Left ventricle myocardium superior (tissue), 1 donor: ENCODE measurements around the gene NETO1. TPM values are rescaled to one million over a fixed set of nuclear protein-coding genes. Genes with fewer than 3 reads are reported as not detected.

Experiments used
- ATAC-seq: fragments of 200-7000 bp; cut with Tn5 transposase; one replicate; pipeline ENCODE4 v1.9.1; 2020; ENCODE audit warnings: mild to moderate bottlenecking, moderate library complexity
- DNase-seq: peaks from one replicate; pipeline ENCODE4 v3.0.0-alpha.2; 2020
- intact Hi-C: fragments of 100-400 bp; cut with micrococcal nuclease; formaldehyde crosslinking; loops from one replicate; pipeline ENCODE4 v1.11.0; 2022
- microRNA-seq: library from miRNA; unstranded; fragments of <30 nt; microRNA quantifications from one replicate; pipeline ENCODE4 v1.2.0, GENCODE V29; 2020; ENCODE audit warnings: borderline number of aligned reads
- total RNA-seq: library from RNA; stranded (reverse); fragmentation: NEBNext Ultra II Directional; extraction: Animal tissue kit (Norgen Biotek cat#: 25700); gene quantifications from one replicate; pipeline ENCODE4 v1.2.1, GENCODE V29; 2021
- donor health status: DM: no; HTN: yes; CAD: no; lungs with severe emphysema.

Gene NETO1
- total RNA-seq, 1 donor from 2014 or later = not detected

GRCh38 chr18:72768681-72769229, 99.0 kb downstream of the NETO1 start:
- intact Hi-C loops = loop anchor here (10.0 kb wide), 1 partner anchor 366 kb away; no protein-coding TSS in a partner anchor
- DNase-seq = no peak
- ATAC-seq = no peak

DNA sequence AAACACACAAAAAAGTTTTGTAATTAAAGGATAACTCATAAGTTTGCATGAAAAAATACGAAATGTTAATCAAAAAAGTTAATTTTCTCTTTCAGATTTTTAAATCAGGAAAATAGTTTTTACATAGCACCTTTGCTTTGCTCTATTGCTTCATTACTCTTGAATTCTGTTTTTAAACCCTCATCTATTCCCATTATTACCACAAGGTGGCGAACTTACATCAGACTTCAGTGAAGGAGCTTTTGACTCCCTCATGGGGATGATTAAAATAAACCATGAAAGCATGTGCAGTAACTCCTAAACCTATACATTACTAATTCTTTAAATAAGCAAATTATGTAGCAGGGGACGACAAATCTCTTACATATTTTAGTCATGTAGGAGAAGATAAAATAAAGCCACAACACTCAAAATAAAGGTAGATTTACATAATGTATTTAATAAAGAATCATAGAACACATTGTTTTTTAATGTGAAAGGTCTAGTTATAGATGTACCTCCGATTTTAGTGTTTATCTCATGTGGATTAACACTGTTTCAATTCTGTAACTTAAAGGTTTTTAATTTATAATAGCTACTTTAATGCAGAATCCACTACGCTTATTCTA, 105.2 kb downstream of the NETO1 start:
- no peak for DNase-seq
- intact Hi-C loops = loop anchor here (10.0 kb wide), 1 partner anchor 372 kb away; no protein-coding TSS in a partner anchor
- ATAC-seq = peak; percentile 27

DNA sequence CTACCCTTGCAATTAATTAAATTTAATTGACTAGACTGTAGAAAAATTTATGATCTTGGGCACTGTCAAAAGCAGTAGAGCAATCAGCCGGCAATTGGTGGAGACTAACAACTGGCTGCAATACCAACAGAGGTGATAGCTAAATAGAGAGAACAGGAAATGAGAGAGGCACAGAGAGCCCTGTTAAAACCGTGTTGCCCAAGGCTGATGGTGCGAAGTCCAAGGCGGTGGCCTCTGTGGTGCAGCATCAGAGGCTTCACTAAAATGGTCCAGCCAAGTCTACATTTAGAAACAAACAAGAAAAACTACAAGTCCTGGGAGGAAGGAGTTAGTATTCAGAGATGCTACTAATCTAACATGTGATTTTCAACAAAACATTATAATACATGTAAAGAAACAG, 115.6 kb downstream of the NETO1 start:
- DNase-seq = no peak
- ATAC-seq = no peak
- intact Hi-C loops = no loop called here

GRCh38 chr18:72742002-72742401, 125.8 kb downstream of the NETO1 start:
- ATAC-seq = peak; percentile 89
- intact Hi-C loops = no loop called here
- no peak for DNase-seq

- DNase-seq = no peak
- intact Hi-C loops = no loop called here
- ATAC-seq = no peak
These were observed 129.7 kb downstream of the NETO1 start for GRCh38 chr18:72738136-72738535.

GRCh38 chr18:72727776-72728175, 140.0 kb downstream of the NETO1 start:
- ATAC-seq (no peak), DNase-seq (no peak)
- intact Hi-C loops = no loop called here

GRCh38 chr18:72727038-72727655, 140.6 kb downstream of the NETO1 start:
- intact Hi-C loops = no loop called here
- ATAC-seq (peak; percentile 60), DNase-seq (peak; percentile 27)

- no peak for ATAC-seq
- intact Hi-C loops = no loop called here
- DNase-seq = no peak
These were observed 141.6 kb downstream of the NETO1 start for GRCh38 chr18:72726201-72726600.

- DNase-seq (no peak), ATAC-seq (no peak)
- intact Hi-C loops = no loop called here
These were observed 146.5 kb downstream of the NETO1 start for GRCh38 chr18:72721330-72721729.

DNA sequence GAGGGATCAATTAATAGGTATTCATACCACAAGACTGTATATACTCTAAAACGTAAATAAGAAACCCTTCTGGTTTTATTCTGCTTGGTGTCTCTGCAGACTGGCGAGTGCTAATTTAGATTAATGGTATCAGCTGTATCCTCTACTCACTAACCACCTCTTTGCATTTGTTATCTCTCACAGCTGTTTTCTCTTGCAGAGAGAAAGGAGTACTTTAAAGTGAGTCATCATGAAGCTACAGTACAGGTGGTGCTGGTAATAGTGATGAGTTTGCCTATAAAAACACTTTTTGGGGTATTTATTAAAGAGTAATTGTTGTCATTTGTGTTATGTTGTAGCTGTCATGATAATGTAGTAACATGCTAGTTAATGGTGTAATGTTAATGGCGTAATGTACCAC, 147.7 kb downstream of the NETO1 start:
- intact Hi-C loops = no loop called here
- ATAC-seq = no peak

DNA sequence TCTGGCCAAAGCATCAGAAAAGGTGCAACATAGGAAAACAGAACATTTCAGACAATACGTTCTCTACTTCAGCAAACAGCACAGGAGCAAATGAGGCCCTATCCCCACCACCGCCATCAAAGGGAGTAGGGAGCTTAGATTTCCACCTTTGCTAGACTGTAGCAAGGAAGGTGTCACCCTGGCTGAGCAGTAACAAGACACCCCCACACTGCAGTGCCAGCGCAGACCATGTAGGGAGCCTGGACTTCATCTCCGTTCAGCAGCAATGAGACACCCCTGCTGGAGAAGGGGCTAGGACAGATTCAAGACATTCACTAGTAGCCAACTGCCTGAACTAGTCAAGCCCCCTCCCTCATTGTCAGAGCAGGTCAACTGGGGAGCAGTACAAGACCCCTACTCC, 163.6 kb downstream of the NETO1 start:
- intact Hi-C loops = no loop called here
- ATAC-seq (no peak), DNase-seq (no peak)

More for the DNA sequence above, 147.7 kb downstream of the NETO1 start:
- DNase-seq = no peak

GRCh38 chr18:72700961-72701710, 166.7 kb downstream of the NETO1 start:
- intact Hi-C loops = no loop called here
- DNase-seq (no peak), ATAC-seq (no peak)

DNA sequence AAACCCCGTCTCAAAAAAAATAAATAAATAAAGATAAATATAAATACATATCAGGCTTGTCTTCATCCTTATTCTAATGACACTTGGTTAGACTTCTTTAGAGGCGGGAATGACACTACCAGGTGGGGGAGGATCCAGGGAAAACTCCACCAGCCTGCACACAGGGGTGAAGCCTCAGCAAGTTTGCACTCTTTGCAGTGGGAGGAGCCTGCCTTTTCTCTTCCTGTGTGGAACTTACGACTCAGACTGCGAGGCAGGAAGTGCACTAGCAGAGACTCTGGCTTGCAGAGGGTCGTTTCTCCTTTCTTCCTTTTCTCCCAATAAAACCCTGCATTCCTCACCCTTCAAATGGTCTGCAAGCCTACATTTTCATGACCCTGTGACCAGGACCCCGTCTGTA, 170.1 kb downstream of the NETO1 start:
- ATAC-seq = no peak
- DNase-seq = no peak
- intact Hi-C loops = no loop called here

- intact Hi-C loops = no loop called here
- DNase-seq (no peak), ATAC-seq (no peak)
These were observed 175.2 kb downstream of the NETO1 start for GRCh38 chr18:72692595-72692994.

Small RNA genes lying within 50 kb of the gene (microRNA-seq; reads per million reads assigned to microRNA genes)
- not detected for gene MIR548AV
